Prostate gland (tissue), 2 donors: ENCODE results near the gene LHPP.

Source experiments
- CTCF ChIP-seq, 4 experiments: fragments of 200-600 bp in 2 of 4; fragments of 450-650 bp in 2 of 4; sonication (generic) in 2 of 4; IDR thresholded peaks; 1 replicate in 3 of 4; 2 replicates in 1 of 4; pipeline ENCODE4 v1.5.1; 2016 to 2019; ENCODE audit warnings: antibody characterized with exemption in 4 of 4, mild to moderate bottlenecking in 2 of 4, moderate library complexity in 2 of 4
- POLR2A ChIP-seq: fragments of 450-650 bp; IDR thresholded peaks from one replicate; pipeline ENCODE4 v1.6.1; 2016; ENCODE audit warnings: antibody characterized with exemption, mild to moderate bottlenecking

GRCh38 chr10:124589491-124590041, 127.9 kb downstream of the LHPP start:
- TF ChIP-seq CTCF (IDR thresholded peaks at IDR 0.05) (no peak), POLR2A (no peak)
